ENCODE measurements around the gene TNFSF9.
"Not testable (repeated sequence)": the region's sequence is repeated elsewhere in the genome, so short reads cannot be mapped to it uniquely, and the experiment has no call there.

The TNFSF9 gene

DNA sequence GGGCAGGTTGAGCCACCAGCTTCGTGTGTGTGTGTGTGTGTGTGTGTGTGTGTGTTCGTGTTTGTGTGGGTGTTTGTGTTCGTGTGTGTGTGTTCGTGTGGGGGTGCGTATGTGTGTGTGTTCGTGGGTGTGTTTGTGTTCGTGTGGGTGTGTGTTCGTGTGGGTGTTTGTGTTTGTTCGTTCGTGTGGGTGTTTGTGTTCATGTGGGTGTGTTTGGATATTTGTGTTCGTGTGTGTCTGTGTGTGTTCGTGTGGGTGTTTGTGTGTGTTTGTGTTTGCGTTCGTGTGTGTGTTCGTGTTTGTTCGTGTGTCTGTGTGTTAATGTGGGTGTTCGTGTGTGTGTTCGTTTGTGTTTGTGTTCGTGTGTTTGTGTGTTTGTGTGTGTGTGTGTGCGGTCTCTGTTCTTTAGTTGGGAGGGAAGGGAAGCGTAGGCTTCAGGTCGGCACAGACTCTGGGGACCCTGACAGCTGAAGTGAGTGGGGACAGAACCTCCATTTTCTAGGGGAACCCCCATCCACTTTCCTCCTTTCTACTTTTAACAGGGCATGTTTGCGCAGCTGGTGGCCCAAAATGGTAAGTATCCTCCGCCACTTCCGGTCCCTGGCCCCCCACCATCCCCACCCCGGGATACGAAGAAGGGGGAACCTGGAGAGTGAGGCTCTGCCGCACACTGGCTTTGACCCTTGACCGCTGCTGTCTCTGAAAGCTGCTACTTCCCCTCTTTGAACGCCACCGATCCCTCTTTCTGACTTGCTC lies 1.6 kb downstream of the TNFSF9 start:
- DNase-seq (ENCODE audit: low spot score), result no peak

DNA sequence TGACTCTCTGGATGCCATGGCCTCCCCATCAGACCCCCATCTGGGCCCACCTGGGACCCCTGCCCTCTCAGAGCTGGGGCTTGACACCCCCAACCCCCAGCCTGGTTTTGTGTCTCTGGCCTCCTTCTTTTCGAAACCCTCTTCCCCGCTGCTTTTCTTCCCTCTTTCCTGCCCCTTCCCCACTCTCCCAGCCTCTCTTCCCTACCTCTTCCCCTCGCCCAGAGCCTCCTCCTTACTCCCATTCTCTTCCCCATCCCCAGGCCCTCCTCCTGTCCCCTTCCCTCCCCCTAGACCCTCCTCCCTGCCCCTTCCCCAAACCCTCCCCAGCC lies 2.1 kb downstream of the TNFSF9 start:
- DNase-seq (ENCODE audit: low spot score), result no peak

DNA sequence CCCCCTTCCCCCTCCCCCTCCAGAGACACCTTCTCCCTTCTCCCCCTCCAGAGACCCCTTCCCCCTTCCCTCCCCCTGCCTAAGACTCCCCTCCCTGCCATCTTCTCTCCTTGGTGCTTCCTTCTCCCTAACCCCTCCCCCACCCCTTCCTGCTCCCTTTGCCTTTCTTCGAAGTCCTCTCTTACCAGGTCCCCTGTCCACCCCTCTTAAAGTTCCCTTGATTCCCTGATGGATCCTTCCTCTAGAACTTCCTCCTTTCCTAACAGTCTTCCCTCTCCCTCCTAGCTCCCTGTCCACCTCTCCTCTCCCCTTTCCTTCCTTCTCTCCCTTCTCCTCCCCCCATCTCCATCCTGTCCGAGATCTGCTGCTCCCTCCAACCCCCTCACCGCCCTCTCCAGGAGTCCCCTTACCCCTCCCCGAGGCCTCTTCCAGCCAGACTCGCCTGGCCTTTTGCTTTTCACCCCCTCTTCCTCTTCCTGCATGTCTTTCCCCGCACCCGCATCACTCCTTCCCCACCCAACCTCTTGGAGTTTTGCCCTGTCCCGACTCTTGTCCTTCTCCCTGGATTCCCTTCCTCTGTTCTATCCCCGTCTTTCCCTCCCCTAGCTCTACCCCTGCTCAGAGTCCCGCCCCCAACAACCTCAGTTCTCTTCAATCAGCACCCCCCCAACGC lies 3.1 kb downstream of the TNFSF9 start:
- no peak for DNase-seq (ENCODE audit: low spot score)

DNA sequence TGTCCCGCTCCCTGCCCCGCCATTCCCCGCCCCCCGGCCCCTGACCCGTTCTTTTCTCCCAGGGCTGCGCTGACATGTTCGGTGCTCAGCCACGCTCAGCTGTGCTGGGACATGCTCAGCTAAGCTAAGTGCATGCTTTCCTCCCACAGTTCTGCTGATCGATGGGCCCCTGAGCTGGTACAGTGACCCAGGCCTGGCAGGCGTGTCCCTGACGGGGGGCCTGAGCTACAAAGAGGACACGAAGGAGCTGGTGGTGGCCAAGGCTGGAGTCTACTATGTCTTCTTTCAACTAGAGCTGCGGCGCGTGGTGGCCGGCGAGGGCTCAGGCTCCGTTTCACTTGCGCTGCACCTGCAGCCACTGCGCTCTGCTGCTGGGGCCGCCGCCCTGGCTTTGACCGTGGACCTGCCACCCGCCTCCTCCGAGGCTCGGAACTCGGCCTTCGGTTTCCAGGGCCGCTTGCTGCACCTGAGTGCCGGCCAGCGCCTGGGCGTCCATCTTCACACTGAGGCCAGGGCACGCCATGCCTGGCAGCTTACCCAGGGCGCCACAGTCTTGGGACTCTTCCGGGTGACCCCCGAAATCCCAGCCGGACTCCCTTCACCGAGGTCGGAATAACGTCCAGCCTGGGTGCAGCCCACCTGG lies 3.7 kb downstream of the TNFSF9 start:
- DNase-seq (ENCODE audit: low spot score), result no peak

DNA sequence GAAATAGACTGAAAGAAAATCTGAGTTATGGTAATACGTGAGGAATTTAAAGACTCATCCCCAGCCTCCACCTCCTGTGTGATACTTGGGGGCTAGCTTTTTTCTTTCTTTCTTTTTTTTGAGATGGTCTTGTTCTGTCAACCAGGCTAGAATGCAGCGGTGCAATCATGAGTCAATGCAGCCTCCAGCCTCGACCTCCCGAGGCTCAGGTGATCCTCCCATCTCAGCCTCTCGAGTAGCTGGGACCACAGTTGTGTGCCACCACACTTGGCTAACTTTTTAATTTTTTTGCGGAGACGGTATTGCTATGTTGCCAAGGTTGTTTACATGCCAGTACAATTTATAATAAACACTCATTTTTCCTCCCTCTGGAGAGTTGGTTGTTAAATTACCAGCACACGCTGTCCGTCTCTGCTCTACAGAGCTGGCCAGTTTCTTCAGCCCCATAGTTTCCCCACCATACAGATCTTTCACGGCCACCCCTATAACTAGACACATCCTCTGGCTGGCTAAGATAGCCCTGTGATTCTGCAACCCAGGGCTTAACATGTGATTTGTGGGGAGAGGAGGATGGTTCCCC lies 4.8 kb downstream of the TNFSF9 start:
- no peak for DNase-seq (ENCODE audit: low spot score)

DNA sequence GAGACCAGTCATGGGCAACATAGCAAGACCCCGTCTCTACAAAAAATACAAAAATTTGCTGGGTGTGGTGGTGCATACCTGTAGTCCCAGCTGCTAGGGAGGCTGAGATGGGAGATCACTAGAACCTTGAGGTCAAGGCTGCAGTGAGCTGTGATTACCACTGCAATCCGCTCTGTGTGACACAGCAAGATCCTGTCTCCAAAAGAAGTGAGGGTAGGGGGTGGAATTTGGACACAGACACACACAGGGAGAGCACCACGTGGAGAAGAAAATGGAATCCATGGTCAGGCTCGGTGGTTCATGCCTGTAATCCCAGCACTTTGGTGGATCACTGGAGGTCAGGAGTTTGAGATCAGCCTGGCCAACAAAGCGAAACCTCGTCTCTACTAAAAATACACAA lies 8.7 kb downstream of the TNFSF9 start:
- no peak for DNase-seq (ENCODE audit: low spot score)

DNA sequence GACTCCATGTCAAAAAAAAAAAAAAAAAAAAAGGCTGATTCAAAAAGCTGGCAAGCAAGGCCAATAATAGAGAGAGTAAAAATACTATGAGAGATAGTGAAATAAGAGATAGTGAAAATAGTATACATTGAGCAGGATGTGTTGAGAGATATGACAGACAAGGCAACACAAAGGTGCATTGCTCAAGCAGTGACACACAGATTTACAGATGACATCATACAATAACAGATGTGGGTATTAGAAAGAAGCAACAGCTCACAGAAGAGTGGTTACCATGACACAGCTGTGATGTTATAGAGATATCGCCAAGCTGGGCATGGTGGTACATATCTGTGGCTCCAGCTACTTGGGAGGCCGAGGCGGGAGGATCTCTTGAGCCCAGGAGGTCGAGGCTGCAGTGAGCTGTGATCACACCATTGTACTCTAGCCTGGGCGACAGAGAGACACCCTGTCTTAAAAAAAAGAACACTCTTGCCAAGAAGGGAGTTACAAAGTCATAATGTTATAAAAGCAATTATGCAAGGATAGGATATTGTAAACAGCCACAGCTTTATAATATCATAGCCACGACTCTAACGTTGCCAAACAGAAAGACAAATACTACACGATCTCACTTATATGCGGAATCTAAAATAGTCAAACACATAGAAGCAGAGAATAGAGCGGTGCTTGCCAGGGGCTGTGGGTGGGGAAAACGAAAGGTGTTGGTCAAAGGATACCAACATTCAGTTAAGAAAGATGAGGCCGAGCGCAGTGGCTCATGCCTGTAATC lies 10.3 kb downstream of the TNFSF9 start:
- DNase-seq (ENCODE audit: low spot score), result peak; percentile 18

DNA sequence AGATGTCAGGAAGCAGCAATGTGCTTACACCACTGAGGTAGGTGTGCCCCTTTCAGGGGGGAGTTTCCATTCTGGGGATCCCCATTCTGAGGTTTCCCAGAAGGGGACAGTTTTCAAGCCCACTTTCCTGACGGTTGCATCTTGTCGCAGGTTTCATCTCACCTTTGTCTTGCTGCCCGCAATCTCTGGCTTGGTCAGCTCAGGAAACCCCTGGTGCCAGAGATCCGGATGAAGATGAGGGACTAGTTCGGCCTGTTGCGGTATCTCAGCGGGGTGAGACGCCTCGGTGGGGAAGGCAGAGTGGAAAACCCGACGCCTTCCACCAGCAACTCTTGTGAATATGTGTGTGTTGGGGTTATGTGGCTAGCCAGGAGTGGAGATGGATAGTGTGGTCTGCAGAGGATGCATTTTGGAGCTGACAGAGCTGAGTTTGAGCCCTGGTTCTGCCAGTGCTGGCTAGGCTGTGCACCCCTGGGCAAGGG lies 13.1 kb downstream of the TNFSF9 start:
- no peak for DNase-seq (ENCODE audit: low spot score)

DNA sequence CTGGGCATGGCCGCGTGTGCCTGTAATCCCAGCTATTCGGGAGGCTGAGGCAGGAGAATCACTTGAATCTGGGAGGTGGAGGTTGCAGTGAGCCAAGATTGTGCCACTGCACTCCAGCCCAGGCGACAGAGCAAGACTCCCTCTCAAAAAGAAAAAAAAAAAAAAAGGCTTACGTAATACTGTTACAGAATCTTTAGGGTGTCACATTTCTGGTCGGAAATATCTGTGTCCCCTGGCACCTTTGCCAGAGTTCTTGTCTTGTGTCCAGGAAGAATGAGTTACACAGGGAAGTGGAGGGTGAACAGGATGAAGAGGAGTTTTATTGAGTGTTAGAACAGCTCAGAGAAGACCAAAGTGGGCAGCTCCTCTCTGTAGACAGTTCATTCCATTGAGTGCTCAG lies 19.9 kb downstream of the TNFSF9 start:
- DNase-seq (ENCODE audit: low spot score), result not testable (repeated sequence)

DNA sequence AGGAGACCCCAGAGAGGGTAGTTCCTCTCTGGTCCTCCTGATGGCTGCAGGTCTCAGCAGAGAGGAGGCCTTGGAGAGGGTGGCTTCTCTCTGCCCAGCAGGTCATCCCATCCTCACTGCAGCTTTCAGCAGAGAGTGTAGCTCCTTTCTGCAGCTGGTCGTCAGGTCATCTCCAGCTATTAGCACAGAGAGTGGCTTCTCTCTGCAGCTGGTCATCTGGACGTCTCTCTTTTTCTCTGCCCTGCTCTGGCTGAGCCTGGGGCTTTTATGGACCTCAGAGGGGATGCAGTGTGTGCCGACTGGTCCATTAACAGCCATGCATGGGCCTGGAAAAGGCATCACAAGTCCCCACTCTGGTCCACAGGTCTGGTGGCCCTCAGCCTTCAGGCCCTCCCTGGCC lies 20.3 kb downstream of the TNFSF9 start:
- DNase-seq (ENCODE audit: low spot score), result no peak

DNA sequence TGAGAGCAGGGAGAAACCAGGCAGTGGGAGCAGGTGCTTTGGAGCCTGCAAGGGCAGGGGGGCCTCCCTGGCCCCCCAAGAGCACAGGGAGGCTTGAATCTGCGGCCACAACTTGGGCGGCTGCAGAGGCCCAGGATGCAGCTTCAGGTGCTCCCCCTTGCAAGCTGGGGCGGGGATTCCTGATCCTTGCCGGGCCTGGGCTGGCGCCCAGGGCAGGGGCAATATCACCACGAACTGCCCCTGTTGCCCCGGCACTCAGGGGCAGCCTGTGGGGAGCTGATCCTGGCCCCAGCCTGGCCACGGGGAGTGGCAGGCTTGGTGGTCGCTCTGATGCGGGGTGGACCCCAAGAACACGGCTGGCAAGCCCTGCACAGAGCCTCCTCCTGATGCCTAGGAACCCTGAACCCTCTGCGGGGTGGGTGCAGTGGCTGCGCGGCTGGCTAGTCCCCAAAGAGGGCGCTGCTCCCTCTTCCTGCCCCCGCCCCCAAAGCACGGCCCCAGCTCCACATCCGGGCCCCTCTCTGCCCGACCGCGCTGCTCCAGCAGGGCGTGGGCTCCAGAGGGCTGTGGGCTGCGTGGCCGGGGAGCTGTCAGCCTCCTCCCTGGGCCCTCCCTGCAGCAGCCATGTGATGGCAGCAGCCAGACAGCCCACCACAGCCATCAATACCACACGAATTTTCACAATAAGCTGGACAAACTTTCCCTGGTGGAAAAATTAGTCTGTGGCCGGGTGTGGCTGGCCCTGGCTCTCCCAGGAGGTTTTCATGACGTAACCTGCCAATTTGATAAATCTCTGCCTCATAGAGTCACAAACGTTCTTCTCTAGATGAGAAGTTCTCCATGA lies 21.0 kb downstream of the TNFSF9 start:
- DNase-seq (ENCODE audit: low spot score), result peak; percentile 37

DNA sequence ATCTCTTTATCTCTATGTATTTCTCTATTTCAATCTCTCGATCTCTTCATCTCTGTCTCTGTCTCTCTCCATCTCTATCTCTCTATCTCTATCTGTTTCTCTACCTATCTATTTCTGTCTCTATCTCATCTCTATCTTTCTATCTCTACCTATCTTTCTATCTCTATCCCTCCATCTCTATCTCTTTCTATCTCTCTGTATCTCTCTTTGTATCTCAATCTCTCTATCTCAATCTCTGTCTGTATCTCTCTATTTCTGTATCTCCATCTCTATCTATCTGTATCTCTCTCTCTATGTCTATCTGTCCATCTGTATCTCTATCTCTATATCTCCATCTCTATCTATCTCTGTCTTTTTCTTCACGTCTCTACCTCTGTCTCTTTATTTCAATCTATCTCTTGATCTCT lies 25.2 kb downstream of the TNFSF9 start:
- no peak for DNase-seq (ENCODE audit: low spot score)

DNA sequence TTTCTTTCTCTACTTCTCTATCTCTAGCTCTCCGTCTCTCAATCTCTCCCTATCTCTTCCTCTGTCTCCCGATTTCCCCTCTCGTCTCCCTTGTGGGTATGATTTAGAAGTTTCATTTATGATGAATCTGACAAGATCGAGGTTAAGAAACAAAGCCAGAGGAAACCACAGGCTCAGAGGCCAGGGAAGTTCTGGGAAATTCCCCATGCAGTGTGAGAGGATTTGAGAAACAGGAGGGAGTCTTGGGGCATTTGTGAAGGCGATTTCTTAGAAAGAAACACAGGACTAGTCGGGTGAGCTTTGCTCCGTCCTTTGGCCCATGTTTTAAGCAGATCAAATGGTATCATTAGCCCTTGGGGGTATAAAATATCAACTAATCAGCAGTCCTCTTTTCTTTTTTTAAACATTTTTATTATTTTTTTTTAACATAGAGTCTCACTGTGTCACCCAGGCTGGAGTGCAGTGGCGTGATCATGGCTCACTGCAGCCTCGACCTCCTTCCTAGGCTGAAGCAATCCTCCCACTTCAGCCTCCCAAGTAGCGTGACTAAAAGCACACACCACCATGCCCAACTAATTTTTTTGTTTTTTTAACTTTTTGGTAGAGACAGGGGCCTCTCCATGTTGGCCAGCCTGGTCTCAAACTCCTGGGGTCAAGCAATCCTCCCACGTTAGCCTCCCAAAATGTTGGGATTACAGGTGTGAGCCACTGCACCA lies 25.8 kb downstream of the TNFSF9 start:
- DNase-seq (ENCODE audit: low spot score), result no peak

DNA sequence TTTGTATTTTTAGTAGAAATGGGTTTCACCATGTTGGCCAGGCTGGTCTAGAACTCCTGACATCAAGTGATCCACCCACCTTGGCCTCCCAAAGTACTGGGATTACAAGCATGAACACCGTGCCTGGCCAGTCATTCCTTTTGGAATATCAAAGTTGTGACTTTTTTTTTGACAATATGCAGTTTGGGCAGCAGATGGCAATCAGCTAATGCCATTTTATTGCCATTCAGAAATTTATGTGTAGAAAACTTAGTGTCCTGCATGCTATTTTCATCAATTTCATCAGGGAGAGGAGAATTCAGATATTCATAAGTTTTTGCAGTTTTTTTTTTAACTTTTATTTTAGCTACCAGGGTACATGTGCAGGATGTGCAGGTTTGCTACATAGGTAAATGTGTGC lies 31.6 kb downstream of the TNFSF9 start:
- DNase-seq (ENCODE audit: low spot score), result not testable (repeated sequence)

DNA sequence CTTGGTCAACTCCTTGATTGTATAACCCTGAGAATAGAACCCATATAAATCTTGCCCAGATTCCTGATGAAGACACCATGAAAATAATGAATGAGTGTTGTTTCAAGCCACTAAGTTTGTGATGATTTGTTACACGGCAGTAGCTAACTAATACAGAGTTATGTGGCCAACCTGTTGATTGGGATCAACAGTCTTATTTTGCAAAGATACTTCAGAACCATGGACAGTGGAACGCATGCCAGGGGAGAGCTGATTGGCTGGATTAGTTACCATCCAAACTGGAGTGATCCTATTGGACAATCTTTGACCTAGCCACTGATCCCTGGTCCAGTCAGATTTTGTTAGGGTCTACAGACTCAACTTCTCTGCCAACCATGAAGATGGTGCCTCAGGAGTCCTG lies 33.6 kb downstream of the TNFSF9 start:
- DNase-seq (ENCODE audit: low spot score), result no peak

DNA sequence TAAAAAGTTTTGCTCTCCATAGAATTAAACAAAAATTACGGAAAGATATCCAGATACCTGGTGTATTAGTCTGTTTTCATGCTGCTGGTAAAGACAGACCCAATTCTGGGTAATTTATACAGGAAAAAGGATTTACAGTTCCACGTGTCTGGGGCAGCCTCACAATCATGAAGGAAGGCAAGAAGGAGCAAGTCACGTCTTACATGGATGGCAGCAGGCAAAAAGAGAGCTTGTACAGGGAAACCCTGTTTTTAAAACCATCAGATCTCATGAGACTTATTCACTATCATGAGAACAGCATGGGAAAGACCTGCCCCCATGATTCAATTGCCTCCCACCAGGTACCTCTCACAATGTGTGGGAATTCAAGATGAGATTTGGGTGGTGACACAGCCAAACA lies 35.9 kb downstream of the TNFSF9 start:
- DNase-seq (ENCODE audit: low spot score), result not testable (repeated sequence)

DNA sequence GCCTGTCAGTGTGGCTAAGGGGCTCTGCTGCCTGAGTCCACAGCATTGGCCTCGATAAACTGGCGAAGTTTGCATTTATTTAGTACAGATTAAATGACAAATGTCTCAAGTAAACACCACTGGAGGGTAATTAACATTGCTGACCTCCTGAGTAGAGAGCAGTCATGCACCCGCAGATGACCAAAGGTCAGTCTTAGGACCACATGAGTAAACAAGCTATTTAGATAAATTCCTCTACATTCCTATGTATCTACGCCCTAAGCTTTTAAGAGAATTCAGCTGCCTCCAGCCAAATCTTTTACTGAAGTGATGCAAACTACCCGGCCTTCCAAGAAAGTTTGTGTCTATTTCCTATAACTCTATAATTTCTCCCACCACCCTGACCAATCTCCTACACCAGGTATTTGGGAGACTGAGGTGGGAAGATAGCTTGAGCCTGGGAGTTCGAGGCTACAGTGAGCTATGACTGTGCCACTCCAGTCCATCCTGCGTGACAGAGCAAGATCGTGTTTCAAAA lies 37.2 kb downstream of the TNFSF9 start:
- no peak for DNase-seq (ENCODE audit: low spot score)

DNA sequence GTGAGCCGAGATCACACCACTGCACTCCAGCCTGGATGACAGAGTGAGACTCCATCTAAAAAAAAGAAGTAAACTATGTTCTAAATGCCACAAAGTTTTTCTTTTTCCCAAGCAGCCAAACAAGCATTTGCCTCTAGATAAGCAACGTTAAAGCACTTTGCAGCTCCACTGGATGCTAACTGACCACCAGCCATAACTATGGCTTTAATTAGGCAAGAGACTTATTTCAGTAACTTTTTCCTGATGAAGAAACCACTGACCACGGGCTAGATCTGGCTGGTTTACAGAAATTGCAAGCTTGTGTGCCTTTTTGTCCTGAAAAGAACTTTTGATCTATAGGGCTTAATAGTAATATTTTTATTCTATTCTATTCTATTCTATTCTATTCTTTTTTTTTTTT lies 38.0 kb downstream of the TNFSF9 start:
- no peak for DNase-seq (ENCODE audit: low spot score)

DNA sequence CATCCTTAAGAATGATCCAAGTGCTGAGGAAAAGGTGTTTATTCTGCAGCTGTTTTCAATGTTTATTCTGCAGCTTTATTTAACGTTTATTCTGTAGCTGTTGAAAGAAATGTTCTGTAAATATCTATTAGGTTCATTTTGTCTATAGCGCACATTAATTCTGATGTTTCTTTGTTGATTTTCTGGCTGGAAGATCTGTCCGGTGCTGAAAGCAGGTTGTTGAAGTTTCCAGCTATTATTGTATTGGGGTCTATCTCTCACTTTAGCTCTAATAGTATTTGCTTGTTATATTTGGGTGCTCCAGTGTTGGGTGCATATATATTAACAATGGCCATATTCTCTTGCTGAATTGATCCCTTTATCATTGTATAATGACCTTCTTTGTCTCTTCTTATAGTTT lies 39.9 kb downstream of the TNFSF9 start:
- no peak for DNase-seq (ENCODE audit: low spot score)

DNA sequence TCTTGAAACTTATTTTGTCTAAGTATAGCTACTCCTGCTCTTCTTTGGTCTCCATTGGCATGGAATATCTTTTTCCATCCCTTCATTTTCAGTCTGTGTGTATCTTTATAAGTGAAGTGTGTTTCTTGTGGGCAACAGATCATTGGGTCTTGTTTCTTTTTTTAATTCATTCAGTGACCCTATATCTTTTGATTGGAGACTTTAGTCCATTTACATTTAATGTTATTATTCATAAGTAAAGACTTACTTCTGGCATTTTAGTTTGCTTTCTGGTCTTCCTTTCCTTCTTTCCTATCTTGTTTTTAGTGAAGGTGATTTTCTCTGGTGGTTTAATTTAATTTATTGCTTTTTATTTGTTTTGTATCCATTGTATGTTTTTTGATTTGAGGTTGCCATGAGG lies 40.3 kb downstream of the TNFSF9 start:
- DNase-seq (ENCODE audit: low spot score), result no peak
